ENCODE measurements around the gene NFIX.

DNA sequence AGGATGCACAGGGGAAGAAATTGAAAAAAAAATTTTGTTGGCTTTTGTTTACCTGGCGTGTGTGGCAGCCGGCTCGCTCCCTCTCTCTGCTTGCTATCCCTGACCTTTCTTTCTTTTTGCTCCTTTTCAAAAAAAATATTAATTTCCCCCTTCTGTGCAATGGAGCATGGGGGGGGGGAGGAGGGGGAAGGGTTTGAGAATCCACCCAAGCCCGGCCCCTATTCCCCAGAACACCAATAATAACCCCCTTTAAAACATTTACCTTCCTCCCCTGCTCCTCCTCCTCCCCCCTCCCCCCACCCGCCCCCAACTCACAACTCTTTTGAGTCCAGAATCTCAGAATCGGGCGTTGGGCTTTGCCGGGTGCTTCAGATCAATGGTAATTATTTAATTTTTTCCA lies 28.4 kb downstream of the NFIX start:
- TF ChIP-seq, protein P1, sequence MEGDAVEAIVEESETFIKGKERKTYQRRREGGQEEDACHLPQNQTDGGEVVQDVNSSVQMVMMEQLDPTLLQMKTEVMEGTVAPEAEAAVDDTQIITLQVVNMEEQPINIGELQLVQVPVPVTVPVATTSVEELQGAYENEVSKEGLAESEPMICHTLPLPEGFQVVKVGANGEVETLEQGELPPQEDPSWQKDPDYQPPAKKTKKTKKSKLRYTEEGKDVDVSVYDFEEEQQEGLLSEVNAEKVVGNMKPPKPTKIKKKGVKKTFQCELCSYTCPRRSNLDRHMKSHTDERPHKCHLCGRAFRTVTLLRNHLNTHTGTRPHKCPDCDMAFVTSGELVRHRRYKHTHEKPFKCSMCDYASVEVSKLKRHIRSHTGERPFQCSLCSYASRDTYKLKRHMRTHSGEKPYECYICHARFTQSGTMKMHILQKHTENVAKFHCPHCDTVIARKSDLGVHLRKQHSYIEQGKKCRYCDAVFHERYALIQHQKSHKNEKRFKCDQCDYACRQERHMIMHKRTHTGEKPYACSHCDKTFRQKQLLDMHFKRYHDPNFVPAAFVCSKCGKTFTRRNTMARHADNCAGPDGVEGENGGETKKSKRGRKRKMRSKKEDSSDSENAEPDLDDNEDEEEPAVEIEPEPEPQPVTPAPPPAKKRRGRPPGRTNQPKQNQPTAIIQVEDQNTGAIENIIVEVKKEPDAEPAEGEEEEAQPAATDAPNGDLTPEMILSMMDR (IDR thresholded peaks at IDR 0.05), result no peak
- no peak for TF ChIP-seq POLR2A (IDR thresholded peaks at IDR 0.05)
